D341Med (cell line): ENCODE measurements around the gene HERC4.
"Not testable (repeated sequence)": the region's sequence is repeated elsewhere in the genome, so short reads cannot be mapped to it uniquely, and the experiment has no call there.

Experiments used
- DNase-seq: peaks from one replicate; pipeline ENCODE4 v3.0.0; 2012; ENCODE audit warnings: low spot score

HERC4 gene

DNA sequence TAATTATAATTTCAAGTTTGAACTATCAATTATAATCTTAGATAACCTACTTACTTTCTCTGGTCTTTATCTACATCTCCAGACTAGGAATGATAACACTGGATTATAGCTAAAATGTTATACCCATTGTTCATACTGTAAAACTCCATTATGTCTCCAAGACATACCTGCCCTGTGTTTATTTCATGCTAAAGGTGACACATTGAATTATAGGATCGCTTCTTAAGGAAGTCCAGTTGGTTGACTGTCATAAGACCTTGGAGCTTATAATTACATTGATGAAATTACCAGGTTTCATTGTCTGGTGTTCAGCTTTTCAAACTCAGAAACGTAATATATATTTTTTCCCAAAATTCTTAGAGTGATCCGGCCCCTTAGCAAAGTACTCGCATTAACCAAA lies 15.5 kb upstream of the HERC4 start:
- DNase-seq = no peak

DNA sequence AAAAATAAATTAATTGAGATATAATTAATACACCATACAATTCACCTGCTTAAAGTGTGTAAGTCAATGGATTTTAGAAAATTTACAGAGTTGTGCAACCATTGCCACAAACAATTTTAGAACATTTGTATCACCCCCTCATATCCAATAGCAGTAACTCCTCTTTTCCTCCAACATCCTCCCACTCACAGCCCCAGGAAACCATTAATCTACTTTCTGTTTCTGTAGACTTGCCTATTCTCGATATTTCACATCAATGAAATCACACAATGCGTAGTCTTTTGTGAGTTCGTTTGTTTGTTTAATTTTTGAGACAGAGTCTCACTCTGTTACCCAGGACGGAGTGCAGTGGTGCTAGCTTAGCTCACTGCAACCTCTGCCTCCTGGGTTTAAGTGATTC lies 13.7 kb upstream of the HERC4 start:
- no peak for DNase-seq

DNA sequence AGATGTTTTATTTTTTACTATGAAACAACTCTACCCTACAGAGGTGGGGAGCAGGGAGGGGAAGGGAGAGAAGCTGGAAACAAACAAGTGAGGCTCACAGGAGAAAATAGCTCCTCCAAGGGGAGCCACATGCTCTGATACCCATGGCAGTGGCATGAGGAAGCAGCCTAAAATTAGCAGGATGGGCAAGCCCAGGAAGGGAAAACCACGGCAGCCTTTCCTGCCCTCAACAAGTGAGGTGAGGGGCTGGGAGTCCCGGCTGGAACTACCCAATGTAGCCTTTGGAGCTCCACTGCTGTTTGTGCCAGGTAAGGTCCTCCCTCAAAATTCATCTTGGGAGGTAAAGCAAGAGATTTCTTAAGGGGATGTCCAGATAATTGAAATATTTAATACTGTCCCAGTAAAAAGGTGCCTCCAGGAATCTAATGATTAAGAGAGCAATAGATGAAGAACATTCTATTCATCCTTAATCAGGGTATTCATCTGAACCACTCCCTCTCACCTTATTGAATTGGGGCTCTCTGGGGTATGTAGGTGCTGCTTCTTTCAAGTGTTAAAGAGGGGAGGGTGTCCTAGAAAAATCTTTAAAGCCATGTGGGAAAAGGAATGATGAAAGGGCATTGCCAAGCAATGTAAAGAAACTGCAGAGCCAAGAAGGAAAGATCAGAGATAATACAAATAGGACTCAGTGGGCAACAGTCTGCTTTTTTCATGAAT lies 12.8 kb upstream of the HERC4 start:
- no peak for DNase-seq

DNA sequence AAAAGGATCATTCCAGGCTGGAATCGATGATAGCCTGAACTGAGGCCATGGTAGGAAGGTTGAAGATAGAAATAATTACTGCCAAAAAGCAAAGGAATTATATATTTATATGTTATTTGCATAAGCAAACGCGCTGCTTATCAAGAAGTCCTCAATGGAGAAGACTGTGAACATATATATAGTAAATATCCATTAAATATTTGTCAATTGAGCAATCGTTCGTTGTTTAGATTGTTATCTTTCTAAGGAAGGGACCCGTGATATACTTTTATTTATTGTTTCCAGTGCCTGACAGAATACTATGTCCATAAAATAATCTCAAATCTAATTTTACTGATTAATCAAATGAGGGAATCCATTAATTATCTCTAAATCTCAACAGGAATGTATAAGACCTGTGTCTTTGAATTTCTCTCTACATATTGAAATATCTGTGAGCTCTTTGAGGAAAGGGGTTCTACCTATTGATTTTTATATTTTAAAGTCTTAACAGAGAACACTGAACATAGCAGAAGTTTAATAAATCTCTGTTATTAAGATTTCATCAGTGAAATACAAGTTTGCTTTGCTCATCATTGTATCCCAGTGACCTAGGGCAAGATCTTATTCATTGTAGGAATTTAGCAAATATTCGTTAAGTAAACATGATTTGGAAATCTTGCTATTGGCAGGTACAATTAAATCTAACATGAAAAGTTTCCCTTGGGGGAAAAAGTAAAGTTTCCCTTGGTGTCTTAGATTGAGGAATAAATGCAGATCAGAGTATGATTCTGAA lies 12.0 kb upstream of the HERC4 start:
- DNase-seq = no peak

DNA sequence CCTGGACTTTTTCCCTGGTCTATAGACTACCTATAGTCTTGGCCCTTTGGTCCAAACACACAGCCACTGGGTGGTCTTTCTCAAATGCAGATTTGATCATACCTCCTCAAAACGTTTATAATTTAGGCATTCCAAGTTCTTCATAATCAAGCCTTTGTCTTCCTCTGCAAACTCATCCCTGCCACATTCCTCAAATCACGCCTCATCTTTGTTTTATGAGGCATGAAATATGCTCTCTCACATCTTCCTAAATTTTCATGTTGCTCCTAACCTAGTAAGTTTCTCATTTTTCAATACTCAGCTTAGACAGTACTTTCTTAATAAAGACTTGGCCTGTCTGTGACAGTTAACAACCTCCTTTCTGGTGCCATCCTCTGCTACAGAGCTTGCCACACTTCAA lies 10.9 kb upstream of the HERC4 start:
- DNase-seq = no peak

DNA sequence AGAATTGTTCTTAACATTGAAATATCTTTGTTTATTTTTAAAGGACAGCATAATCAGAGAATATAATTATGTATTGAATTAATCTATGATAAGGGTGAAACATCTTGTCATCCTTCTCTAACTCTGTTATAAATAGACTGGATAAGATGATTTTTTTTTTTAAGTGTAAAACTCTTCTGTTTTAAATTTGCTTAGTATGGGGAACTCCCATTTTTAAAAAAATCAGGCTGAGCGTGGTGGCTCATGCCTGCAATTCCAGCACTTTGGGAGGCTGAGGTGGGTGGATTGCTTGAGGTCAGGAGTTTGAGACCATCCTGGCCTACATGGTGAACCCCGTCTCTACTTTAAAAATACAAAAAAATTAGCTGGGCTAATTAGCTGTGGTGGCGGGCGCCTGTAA lies 9.4 kb upstream of the HERC4 start:
- no peak for DNase-seq

DNA sequence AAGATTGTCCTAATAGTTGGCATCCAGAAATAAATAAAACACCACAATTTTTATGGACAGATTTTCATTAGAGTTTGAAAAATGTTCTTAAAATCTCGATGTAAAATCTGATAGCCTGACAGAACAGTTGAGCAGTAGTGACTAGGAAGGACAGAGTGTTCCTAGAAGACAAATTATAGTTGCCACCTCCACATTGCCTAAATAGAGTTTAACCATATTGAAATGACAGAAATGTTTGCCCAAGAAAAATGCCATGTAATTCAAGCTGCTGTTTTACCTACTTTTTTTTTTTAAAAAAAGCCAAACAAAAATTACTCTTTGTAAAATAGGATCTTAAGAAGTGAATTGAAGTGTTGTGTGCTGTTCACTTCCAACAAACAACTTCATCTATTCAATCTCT lies 8.9 kb upstream of the HERC4 start:
- no peak for DNase-seq

DNA sequence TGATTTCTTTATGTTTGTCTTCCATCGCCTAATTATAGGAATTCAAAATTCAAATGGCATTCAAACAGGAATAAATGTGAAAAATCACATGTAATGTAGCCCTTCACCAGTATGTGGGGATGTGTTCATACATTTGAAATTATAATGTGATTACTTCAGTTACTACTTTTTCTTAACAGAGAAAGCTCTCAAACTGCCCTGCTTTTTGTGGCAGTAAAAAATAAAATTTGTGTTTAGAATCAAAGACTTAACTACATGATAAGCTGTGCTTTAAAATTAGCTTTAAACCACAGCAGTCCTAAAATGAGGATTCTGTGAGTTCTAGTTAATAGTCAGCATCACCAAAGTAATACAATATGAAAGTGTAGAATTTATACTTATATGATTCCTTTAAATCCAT lies 7.8 kb upstream of the HERC4 start:
- no peak for DNase-seq

DNA sequence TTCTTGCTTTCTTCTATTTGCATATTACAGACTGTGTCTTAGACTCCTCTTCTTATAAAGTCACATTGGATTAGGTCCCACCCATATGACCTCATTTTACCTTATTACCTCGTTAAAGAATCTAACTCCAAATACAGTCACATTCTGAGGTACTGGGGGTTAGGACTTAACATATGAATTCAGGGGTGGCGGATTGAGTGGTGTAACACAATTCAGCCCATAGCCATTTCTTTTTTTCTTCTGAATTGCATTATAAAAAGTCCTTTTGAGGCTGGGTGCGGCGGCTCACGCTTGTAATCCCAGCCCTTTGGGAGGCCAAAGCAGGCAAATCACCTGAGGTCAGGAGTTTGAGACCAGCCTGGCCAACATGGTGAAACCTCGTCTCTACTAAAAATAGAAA lies 6.8 kb upstream of the HERC4 start:
- DNase-seq = no peak

DNA sequence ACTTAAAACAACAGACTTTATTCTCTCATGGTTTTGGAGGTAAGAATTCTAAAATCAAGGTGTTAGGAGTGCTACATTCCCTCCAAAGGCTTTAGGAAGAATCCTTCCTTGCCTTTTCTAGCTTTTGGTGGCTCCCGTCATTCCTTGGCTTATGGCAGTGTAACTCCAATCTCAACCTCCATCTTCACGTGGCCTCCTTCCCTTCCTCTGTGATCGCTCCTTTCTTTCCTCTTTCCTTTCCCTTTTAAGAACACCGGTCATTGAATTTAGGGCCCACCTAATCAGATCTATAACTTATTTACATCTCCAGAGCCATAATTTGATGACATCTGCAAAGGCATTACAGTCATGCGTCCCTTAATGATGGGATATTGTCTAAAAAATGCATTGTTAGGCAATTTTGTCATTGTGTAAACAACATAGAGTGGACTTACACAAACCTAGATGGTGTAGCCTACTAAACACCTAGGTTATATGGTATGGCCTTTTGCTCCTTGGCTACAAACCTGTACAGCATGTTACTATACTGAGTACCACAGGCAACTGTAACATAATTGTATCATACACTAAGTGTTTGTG lies 5.9 kb upstream of the HERC4 start:
- no peak for DNase-seq

DNA sequence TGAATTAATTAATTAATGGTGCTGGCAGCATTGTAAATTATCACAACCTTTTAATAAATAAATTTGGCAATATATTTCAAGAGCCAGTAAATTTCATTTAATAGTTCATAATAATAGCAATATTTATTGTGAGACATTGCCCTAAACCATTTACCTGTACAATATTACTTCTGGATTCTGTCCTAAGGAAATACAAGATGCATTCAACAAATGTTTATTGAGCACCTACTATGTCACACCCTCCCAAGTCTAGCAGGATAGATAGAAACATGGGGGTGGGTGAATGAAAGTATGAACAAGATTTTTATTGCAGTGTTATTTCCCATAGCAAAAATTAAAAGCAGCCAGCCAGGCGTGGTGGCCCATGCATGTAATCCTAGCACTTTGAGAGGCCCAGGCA lies 4.4 kb upstream of the HERC4 start:
- DNase-seq = no peak

DNA sequence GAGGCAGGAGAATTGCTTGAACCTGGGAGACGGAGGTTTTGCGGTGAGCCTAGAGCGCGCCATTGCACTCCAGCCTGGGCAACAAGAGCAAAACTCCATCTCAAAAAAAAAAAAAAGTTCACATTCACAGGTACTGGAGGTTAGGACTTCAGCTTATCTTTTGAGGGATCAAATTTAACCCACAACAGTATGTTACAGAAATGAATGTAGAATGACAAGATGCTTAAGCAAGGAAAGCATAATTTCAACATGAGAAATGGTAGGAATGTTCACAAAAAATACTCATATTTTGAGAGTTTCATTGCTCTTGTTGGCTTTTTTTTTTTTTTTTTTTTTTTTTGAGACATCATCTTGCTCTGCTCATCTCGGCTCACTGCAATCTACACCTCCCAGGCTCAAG lies 1.9 kb upstream of the HERC4 start:
- no peak for DNase-seq

DNA sequence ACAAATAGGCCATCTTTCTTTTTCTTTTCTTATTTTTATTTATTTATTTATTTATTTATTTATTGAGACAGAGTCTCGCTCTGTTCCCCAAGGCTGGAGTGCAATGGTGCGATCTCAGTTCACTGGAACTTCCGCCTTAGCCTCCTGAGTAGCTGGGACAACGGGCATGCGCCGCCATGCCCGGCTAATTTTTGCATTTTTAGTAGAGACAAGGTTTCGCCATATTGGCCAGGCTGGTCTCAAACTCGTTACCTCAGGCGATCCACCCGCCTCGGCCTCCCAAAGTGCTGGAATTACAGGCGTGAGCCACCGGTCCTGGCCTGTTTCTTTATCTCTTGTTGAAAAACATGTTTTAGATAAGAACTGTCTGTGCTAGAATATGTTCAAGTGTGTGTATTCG lies 998 bp upstream of the HERC4 start:
- DNase-seq = not testable (repeated sequence)

DNA sequence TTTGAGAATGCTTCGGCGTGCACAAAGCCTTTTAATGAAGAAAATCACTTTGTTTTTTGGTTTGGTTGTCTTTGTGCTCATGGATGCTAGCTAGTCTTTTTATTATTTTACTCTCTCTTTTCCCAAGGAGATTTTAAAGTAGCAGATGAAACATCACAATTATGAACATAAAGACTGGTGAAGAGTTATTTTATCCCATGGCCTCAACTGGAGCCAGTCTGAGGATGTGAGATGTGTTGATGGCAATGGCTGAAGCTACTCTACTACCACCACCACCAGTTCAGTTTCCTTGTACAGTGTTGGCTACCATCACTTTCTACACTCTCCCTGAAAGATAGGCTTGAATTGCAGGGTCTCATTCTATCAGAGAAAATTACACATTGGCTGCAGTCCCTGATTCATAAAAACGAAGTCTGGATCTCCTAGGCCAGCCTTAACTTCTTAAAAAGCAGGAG lies 494 bp upstream of the HERC4 start:
- DNase-seq = no peak

DNA sequence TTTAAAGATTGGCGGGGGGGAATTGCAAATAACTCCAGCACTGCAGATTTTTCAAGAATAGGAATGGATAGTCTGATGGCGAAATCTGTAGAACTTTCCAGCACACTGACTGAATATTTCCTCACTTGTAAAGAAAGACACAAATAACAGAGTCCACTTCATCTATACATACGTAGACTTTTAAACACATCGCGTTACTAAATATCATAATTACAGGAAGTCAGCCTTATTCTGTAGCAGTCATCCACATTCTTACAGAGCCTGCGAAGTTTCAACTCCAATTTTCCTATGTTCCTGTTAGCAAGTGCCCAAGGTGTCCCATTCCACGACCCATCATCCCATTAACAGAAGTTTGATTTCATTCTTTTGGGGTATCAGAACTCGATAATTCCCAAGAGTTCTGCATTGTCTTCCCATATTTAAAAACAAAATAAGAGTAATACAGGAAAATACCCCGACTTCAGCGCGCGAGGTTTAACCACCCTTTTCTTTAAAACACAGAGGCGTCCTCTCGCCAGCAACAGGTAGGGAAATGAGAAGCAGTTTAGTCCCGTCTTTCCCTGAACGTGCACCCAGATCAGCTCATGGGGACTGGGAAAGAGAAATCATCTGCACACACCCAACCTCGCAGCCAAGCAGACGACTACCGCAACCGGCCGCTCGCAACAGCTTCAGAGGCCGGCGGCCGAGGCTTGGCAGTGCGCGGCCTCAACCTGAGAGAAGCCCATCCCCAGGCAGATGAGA lies 880 bp downstream of the HERC4 start:
- DNase-seq = no peak

DNA sequence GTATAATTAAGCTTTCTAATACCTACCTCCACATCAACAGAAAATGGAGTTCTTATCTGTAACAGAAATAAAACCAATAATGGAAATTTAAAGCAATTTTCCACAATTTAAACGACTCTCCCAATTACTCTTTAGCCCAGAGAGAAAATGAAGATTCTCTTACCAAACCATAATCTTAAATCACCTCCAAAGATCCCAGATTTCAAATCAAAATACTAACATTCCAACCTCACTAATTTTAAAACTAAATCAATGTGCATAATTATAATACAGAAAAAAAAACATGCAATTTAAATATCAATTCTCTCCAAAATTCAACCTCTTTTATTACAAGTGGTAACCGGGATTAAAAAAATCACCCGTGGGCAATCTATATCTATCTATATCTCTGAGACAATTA lies 1.5 kb downstream of the HERC4 start:
- DNase-seq = no peak

DNA sequence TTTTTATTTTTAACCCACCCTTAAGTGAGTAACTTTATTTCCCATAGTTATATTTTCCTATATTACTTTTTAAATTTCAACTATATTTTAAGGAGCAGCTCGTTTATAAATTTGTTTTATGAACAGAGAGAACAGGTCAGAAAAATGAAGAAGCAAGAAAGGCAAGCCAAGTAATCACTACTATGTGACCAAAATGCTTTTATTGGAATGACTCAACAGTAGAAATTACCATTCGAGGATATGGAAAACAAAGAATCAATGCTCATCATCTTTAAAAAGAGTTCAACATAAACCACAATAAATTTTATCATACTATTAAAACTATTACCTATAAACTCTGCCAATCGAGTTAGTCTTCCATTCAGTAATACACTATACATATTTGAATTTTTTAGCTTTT lies 7.6 kb downstream of the HERC4 start:
- DNase-seq = no peak

DNA sequence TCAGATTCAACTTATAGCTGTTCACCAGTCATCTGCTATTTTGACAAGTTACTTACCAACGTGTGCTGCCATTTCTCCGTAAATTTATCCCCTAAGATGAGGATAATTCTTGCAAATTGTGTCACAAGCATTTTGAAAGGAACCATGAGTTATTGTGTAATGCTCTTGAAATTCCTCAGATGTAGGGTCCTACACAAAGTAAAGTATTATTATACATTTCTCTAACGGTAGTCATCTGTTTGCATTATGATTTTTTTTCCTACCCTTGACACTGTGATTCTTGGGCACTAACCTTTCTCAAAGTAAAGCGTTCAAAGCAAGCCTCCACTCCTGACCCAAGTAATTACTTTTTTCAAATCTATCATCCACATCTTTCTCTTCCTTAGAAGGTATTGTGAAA lies 8.1 kb downstream of the HERC4 start:
- DNase-seq = no peak

DNA sequence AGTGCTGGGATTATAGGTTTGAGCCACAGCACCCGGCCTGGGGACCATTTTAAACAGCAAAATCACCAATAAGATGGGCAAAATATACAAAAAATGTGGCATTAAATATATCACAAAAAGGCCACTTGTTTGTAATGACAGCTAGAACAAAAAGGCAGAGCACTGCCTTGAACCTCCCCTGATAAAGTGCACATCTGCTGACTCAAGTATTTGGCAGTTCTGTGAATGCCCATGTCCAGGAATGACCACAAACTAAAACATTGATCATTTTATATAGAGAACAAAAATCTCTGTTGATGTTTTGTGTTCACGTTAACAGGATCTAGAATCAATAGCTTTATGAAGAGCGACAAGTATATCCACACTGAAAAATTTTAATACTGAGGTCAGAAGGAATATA lies 21.5 kb downstream of the HERC4 start:
- no peak for DNase-seq

DNA sequence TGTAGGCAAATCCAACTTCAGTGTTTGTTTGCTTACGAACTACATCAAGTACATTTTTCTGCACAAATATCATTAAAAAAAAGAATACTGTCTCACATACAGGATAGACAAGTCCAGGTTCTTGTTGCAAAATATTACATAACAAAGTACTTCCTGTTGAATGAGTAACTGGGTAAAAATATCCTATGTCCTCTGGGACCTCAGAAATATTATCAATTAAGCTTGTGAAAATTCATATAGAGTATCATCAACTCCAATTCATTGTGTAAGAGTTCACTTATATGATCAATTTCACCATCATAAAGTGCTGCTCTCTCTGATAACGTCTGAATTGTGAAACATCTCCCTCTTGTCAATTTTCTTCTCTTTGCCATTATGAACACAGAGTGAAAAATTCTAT lies 22.6 kb downstream of the HERC4 start:
- DNase-seq = no peak

DNA sequence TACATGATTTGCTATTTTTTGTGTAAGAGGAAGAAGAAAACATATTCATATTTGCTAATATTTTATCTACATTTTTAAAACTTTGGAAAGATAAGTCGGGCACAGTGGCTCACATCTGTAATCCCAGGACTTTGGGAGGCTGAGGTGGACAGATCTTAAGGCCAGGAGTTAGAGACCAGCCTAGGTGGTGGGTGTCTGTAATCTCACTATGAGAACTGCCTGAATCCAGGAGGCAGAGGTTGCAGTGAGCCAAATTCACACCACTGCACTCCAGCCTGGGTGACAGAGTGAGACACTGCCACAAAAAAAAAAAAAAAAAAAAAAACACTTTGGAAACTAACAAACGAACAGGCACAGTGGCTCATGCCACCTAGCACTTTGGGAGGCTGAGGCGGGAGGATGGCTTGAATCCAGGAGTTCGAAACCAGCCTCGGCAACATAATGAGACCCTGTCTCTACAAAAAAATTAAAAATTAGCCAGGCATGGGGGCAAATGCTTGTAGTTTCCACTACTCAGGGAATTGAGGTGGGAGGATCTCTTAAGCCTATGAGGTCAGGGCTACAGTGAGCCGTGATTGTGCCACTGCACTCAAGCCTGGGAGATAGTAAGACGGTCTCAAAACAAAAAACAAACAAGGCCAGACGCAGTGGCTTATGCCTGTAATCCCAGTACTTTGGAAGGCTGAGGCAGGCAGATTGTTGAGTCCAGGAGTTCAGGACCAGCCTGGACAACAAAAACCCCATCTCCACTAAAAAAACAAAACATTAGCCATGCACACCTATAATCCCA lies 25.6 kb downstream of the HERC4 start:
- DNase-seq = no peak
